ENCODE data around the gene PLEKHH1.
A peak's percentile ranks its signal among the peaks of the same experiment; 100 is the strongest.

PLEKHH1 gene

DNA sequence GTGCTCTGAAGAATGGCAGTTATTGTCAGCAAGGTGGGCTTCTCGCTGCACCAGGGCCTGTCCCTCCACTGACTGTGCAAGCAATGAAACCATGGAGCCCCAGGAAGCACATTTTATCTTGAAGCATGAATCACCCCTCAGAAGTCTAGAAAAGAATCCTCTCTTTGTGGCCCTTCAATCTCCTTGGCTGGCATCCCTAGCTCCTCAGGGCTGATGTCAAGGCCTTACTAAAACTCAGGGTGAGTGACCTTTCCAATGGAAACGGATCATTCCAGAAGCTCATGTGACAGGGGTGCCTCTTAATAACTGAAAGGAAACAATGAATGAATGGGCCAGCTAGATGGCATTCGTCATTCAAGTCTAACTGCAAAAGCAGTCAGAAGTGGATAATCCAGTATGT lies 22.3 kb upstream of the PLEKHH1 start:
- no peak for DNase-seq (ENCODE audit: low read depth)

DNA sequence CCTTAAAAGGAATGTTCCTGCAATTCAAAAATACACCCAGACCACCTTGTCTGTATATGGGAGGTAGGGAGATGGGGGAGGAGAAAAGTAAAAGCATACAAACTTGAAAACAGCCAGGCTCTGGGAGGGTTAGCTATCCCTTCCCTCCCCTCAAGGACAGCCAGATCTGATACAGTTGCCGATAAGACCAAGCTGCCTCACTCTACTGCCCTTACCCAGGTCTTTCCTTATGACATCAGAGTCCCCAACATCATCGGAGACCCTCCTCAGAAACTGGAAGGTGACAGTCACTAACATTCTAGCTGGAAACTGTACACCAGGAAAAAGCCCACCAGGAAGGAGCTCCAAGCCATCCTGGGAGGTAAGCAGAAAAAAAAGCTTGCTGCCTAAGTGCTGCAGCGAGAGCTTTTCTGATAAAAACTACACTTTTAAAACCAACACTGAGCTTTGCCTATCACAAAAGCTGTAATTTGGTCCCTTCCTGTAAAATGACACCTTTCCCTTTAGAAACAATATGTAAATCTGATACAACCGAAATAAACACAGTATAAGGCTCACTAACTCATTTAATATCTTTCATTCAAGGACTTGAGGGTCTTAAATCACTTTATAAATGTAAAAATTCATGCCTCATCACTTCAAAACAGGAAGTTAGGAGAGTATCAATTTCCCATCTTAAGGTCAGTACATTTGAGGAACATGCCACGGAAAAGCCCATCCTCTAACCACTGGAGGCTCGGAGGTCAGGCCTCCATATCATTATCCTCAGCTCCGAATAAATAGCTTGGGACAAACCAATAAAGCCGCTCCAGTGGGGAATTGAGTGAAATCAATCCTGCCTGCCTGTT lies 20.4 kb upstream of the PLEKHH1 start:
- DNase-seq (ENCODE audit: low read depth) = no peak

DNA sequence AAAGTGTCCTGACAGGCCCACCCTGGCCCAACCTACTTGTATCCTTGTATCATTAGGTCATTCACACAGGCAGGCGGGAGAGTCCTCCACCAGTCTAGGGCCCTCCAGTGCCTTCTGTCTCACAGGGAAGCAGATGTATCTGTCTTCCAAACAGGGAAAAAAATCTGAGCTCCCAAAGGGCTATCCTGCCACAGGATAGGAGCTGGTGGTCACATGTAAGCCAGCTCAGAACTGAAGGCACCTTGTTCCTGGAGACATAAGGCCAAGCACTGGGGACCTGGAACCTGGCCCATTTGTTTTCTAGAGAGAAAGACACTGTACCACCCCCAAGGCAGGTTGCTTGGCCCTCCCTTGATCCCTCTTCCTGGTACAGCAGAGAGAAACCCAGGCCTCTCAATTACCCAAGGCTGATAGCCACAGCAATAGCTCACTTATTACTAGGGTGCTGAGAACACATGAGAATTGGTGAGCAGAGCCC lies 19.4 kb upstream of the PLEKHH1 start:
- DNase-seq (ENCODE audit: low read depth) = no peak

DNA sequence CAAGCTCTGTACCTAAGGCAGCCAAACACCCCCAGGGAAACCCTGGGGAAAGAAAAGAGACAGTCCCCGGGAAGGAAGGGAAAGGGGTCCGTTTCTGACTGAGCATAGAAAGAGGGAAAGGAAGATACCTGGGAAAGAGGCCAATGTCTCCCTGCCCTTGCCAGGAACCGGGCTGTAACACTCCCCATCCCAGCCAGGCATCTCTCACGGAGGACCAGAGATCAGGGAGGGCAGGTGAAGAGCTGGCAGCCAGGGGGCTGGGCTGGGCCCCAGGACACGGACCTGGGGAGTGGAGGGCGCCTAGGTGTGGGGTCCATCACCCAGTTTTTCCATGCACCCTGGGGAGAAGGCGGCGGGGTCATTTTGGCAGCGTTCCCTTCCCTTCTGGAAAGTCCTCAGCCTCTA lies 18.9 kb upstream of the PLEKHH1 start:
- DNase-seq (ENCODE audit: low read depth) = no peak

DNA sequence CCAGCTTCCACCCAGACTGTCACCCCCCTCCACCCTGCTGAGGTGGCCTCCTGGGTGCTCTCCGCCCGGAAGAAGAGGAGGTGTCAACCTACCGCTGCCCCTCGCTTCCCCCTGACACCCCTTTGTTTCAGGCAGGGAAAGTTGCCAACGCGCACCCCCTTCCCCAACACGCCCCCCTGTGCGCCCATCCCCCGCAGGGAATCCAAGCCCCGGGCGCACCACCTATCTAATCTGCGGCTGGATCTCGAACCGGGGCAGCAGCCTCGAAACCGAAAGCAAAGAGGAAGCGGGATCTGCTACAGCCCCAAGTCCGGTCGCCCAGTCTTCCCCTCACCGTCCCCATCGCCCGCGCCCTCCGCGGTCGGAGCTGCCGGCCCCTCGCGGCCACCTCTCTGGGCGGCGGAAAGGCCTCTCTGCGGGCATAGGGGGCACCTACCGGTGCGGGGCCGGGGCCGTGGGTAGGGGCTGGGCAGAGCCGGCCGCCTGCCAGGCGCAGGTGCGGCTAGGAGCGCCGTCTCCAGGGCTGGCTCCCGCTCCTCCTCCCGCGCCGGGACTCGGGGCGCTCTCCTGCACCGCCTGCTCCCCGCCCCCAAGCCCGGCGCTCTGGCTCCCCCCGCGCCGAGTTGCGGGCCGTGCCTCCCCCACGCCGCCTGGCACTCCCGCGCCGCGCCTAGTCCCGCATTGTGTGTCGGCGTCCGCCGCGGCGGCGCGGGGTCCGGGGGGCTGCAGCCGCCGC lies 18.3 kb upstream of the PLEKHH1 start:
- DNase-seq (ENCODE audit: low read depth) = no peak

DNA sequence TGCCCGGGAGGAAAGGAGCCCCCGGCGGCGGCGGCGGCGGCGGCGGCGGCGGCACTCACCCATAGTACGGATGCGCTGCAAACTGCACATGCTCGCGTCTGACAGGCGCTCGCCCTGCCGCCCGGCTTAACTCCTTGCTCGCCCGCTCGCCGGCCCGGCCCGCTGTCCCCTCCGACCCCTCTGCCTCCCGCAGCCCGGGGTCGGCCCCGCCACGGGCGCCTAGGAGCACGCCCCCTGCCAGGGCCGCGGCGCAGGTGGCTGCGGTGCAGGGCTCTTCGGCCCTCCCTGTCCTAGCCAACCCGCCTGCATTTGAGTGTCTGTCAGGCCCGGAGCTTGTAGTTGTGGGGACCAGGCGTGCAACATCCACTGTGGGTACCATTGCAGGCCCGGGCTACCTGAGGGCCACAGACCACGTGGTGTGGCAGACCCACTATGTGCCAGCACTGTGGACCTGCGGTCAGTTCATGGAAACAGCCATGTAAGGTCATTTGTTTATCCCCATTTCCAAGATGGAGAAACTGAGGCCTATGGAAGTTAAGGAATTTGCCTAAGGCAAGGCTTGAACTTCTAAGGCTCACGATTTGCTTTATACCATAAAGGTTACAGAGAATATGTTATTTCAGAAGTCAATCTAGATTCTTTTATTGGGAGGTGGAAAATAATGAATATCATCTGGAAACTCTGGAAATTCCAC lies 17.6 kb upstream of the PLEKHH1 start:
- no peak for DNase-seq (ENCODE audit: low read depth)

DNA sequence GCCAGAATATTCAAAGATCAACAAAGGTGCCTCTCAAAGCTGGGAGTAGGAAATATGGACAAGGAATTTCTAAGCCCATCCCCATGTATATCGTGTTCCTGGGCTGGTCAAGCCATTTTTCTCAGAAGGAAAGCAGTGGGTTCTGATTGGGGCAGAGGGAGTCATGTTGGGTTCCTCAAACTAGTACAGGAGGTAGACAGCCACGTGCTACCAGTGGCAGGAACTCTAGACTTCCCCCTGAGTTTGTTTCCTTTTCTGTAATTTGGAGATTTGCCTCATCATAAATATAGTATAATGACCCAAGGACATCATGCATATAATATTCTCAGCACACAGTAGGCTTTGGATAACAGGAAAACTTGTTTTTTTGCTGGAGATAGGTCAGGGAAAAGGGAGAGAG lies 16.4 kb upstream of the PLEKHH1 start:
- DNase-seq (ENCODE audit: low read depth) = no peak

DNA sequence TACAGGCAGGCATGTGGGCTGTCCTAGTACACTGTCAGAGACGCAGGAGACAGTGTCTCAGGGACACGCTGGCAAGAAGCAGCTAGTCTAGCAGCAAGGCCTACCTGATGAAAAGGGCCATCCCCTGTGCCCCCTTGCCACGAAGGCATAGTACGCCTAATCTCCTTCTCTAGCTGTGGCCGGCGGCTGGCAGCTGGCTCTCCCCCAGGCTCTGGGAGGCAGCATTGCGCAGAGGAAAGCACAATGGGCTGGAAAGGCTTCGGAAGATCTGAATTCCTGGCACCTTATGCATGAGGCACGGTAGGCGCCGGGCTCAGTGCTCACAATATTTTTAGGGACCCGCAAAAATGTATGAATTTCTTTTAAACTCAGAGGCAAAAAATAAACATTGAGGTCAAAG lies 16.0 kb upstream of the PLEKHH1 start:
- DNase-seq (ENCODE audit: low read depth) = no peak

DNA sequence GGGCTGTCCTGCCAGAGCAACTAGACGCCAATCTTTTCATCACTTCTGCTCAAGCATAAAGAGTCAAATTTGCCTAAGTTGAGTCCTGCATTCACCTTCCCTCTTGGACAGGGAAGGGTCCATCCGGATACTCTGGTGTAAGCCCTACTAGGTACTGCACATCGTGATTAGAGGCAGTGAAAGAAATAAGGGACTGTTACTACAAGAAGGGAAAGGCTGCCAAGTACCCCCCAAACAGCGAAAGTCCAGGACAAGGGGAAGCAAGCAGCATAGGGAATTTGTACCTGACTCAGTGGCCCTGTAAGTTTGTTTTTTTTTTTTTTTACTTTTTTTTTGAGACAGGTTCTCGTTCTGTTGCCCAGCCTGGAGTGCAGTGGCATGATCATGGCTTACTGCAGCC lies 13.7 kb upstream of the PLEKHH1 start:
- DNase-seq (ENCODE audit: low read depth) = no peak

DNA sequence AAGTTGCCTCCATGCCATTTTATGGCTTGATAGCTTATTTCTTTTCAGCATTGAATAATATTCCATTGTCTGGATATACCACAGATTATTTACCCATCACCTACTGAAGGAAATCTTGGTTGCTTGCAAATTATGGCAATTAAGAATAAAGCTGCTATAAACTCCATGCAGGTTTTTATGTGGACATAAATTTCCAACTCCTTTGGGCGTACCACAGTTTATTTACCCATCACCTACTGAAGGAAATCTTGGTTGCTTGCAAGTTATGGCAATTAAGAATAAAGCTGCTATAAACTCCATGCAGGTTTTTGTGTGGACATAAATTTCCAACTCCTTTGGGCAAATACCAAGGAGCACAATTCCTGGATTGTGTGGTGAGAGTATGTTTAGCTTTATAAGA lies 12.6 kb upstream of the PLEKHH1 start:
- no peak for DNase-seq (ENCODE audit: low read depth)

DNA sequence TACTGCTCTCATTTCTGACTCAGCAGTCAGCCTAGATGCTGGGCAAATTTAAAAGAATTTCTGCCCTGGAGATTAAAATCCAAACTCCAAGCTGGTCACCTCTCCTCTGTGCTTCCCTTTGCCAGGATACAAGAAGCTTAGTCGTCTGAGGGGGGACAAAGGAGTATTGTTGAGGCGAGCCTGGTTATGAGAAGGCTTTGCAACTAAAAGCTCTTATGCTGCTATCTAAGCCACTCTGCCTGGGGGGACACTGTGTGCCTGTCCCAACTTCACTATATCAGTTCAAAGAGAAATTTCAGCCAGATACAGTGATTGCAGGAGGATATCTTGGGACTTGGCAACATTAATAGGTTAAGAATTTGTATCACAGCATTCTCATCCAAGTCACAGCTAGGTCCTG lies 10.8 kb upstream of the PLEKHH1 start:
- DNase-seq (ENCODE audit: low read depth) = no peak

DNA sequence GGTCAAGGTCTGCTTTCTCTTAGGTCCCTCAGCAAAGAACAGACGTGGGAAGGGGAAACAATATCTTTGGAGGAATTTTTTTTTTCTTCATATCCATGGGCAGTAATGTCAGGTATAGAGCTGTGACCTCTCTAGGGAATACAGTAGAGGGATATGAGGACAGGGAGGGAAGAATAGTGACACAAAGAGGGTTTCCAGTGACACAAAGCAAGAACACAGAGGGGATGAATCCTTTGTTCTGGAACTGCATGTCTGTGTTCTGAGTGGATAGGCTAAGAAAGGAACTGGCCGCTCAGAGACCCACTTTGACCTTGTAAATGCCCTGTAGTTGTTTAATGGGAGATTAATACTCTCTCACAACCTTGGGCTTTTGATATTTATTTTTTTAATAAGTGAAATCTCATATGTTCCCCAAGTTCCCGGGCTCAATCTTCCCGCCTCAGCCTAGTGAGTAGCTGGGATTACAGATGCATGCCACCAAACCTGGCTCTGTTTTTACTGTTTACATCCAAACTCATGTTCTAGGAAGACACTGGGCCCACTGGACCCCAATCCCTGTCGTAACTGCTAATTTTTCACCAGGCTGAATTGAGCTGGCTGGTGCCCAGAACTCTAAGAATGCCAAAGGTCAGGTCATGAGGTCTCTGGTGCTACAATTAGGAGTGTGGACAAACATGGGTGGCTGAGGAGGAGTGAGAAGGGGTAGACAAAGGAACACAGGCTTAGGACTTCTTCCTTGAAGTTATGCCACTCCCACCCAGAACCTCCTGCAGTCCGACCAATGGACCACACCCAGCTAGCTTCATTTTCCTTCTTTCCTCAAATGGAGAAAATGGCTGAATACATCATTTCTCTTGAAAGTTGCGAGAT lies 9.1 kb upstream of the PLEKHH1 start:
- no peak for DNase-seq (ENCODE audit: low read depth)

DNA sequence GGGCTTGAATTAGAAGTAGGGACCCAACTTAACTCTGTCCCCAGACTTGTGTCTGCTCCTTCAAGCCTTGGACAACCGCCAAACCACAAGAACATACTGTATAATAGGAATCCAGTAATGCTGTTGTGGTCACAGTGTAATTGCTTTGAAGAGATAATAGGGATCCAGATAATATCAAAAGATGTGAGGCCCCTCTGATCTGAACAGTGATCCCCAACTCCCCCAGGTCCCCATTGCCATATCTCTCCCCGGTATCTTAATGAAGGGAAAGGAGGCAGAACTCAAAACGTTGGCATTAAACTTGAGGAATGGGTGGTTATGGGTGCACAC lies 8.5 kb upstream of the PLEKHH1 start:
- no peak for DNase-seq (ENCODE audit: low read depth)

DNA sequence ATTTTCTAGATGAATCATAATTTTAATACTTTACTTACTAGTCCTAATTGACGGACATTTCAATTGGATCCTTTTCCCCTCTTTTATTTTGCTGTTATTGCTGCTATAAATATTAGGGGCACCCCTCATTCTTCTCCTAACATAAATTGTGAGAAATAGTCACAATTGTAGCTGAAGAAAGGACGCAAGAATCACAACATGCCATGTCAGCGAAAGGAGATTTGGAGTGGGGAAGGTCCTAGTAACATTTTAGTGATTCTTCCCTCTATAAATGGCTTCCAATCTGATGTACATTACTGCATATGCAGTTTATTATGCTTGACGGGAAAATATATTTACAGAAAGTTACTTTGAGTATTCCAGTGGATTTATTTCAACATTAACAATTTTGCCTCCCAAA lies 7.7 kb upstream of the PLEKHH1 start:
- DNase-seq (ENCODE audit: low read depth) = no peak

DNA sequence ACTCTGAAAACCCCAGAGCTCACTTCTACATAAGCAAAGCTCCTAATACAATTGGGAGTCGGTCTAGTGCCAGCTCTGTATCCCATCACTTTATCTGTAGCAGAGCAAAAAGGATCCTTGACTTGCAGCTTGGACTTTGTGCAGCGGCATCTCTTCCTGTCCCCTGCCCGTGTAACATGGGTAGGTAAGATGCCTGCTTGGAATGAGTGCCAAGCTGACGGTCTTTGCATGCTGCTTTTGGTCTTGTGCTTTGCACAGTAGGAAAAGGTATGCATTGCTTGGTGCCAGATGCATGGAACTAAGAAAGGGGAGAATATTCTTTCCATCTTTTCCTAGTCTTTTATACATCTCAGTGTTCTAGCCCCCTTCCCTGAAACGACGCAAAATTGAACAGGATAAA lies 6.9 kb upstream of the PLEKHH1 start:
- DNase-seq (ENCODE audit: low read depth) = no peak

DNA sequence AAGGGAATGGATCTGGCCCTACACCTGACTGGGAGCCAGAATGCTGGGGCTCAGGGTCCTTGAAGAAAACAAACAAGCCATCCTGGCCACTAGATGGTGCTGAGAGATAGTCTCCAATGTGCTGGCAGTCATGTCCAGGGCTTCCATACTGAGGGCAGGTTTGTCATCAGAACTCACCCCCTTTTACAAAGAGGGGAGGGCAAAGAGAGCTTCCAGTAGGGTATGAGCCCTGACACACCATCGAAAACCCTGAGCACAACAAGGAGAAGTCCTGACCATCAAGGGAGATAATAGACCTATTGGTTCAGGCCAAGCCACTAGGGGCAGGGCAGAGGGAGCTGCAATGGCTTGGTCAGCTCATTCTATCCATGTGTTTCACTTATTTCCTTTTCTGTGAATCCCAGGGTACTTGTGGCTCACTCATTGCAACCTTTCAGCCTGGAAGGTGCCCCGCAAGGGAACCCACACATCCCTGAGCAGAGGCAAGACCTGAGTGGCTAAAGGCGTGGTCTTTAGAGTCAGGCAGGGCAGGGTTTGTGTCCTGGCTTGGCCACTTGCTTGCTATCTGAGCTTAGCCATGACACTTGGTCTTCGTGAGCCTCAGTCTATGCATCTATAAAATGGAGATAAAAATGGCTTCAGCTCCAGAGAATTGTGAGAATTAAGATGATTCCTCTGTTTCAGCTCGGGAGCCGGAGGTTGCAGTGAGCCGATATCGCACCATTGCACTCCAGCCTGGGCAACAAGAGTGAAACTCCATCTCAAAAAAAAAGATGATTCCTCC lies 6.2 kb upstream of the PLEKHH1 start:
- peak; percentile 14 for DNase-seq (ENCODE audit: low read depth)

DNA sequence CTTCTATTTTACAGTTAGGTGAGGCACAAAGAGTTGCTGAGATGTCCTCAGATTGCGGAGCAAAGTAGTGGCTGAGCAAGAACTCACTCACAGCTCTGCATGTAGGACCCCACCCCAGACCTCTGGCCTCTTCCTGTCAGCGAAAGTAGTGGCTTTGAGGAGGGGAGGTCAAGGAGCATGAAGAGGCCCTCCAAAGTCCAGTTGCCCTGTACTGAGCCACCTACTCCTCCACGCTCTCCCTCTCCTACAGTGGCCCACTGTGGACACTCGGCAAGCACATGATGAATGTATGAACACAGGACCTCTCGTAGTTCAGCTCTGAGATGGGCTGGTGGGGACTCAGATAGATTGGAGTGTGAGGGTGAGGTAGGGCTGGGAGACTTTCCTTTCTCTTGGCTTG lies 5.3 kb upstream of the PLEKHH1 start:
- DNase-seq (ENCODE audit: low read depth) = no peak

DNA sequence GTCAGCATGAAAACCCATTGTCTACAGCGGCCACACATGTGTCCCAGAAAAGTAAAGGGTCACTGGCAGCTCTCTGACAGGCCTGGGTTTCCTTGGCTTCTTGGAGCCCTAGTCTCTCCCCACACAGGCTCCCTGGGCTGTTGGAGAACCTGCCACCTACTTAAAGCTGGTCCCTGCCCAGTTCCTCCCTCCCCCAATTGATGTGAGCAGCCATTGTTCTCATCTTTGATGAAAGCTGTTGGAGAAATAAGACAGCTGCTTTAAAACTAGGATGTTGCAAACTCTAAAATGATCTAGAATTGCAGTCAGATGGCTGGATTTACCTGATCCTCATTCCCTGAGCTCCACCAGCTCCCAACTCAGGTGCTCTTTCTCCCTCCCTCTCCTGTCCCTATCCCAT lies 4.8 kb upstream of the PLEKHH1 start:
- no peak for DNase-seq (ENCODE audit: low read depth)

DNA sequence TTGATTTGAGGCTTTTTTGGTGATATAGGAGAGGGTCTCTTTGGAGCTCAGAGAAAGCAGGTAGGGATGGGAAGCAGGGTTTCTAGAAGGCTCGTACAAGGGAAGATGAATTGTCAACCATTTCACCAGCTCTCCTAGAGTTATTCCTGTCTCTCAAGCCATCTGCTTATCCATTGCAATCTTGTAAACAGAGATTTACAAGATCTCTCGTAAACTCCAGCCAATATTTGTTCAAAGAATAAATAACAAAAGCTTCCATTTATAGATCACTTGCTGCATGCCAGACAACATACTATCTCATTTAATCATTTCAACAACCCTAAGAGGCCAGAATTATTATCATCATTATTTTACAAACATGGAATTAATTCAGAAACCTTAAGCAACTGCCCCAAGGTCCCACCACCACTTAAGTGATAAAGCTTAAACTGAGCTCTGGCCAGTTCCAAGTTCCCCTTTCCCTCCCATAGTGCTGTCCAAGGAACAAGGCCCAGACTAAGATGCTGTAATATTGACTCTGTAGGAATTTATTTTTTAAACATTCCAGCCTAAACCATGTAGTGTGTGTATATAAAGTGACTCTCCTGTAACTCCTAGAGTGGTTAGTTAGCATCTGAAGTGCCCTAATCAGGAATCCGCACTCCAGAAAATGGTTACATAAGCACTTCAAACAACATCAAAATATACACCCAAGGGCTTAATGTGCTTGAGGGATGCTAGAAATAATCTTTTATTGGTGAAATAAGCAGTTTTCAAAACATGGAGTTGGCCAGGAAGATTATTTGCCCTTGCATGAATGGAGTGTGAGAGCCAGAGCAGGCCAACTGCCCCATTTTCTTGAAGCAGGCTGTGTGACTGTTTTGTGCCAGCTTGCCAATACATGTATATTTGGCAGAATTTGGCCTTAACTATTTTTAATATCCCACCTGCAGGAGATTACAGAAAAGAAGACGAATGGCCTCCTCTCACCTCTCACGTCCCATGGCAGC lies 2.8 kb upstream of the PLEKHH1 start:
- no peak for DNase-seq (ENCODE audit: low read depth)

DNA sequence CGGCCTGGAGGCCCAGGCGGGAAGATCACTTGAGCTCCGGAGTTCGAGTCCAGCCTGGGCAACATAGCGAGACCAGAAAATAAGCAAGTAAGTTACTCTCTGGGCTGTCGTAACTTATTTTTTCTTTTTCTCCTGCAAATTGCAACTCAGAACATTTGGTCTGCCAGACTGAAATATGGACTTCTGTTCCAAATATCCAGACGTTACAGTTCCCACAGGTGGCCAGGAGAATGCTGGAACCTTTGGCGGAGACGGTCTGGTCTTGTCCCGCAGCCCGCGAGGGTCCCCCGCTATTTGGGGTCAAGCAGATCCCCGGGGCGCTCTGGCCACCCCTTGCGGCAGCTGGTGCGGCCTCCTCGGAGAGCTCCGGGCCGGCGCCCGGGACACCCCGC lies 488 bp upstream of the PLEKHH1 start:
- no peak for DNase-seq (ENCODE audit: low read depth)

All from HS-5 (cell line).